Panc1 (cell line): ENCODE results near the gene MIOS. TPM values are rescaled to one million over a fixed set of nuclear protein-coding genes. Genes with fewer than 3 reads are reported as not detected.
"Not testable (repeated sequence)": the region's sequence is repeated elsewhere in the genome, so short reads cannot be mapped to it uniquely, and the experiment has no call there.

Experiments
- ATAC-seq: fragments of 200-7000 bp; cut with Tn5 transposase; 2 replicates; pipeline ENCODE4 v1.9.1; 2020; ENCODE audit warnings: mild to moderate bottlenecking, moderate library complexity
- BruUV-seq: library from RNA; stranded (reverse); fragments of 400-500 nt; replicated peaks from 2 replicates; lab custom pipeline; 2021; lab: Mats Ljungman, UMichigan
- CTCF ChIA-PET: fragments of 300-600 bp; sonication (Branson Sonifier 250); formaldehyde crosslinking; loops from one replicate; lab custom pipeline; 2022; ENCODE audit warnings: antibody characterized with exemption; lab: Charles Lee
- POLR2A ChIA-PET: fragments of 300-600 bp; sonication (Branson Sonifier 250); formaldehyde crosslinking; loops from one replicate; lab custom pipeline; 2022; ENCODE audit warnings: antibody characterized with exemption; lab: Charles Lee
- DNase-seq: peaks from one replicate; pipeline ENCODE4 v3.0.0-alpha.2; 2010; ENCODE audit warnings: low read depth, low spot score
- H3K27ac ChIP-seq: 2 replicates; pipeline ENCODE4 v1.5.1; 2011; ENCODE audit warnings: mild to moderate bottlenecking, low read length, inconsistent platforms
- H3K27me3 ChIP-seq: fragments of 200-500 bp; sonication (Bioruptor generic); 2 replicates; pipeline ENCODE4 v1.6.0; 2014; ENCODE audit warnings: low read length, inconsistent platforms; ENCODE audit not compliant: control insufficient read depth, insufficient read depth
- H3K36me3 ChIP-seq: fragments of 200-500 bp; sonication (Bioruptor generic); 2 replicates; pipeline ENCODE4 v1.5.1; 2014; ENCODE audit warnings: inconsistent platforms, mild to moderate bottlenecking, low read length, moderate library complexity; ENCODE audit not compliant: control insufficient read depth, insufficient read depth
- H3K4me1 ChIP-seq: 2 replicates; pipeline ENCODE4 v1.5.1; 2011; ENCODE audit warnings: inconsistent platforms, mild to moderate bottlenecking, low read length, moderate library complexity; ENCODE audit not compliant: control insufficient read depth, insufficient read depth
- H3K4me3 ChIP-seq, 2 experiments: 2 replicates each; pipeline ENCODE4 v1.5.1; 2011 to 2012; ENCODE audit warnings: low read depth in 2 of 2, low read length in 2 of 2, mild to moderate bottlenecking in 2 of 2, inconsistent platforms in 1 of 2, moderate library complexity in 1 of 2
- H3K9me3 ChIP-seq: fragments of 200-500 bp; sonication (Bioruptor generic); 2 replicates; pipeline ENCODE4 v1.5.1; 2014; ENCODE audit warnings: low read depth, mild to moderate bottlenecking, inconsistent platforms, low read length, moderate library complexity; ENCODE audit not compliant: control insufficient read depth, insufficient read depth
- POLR2AphosphoS5 ChIP-seq: IDR thresholded peaks from 2 replicates; pipeline ENCODE4 v1.6.1; 2012; ENCODE audit warnings: mild to moderate bottlenecking, low read depth, low read length, moderate library complexity
- SIN3A ChIP-seq: IDR thresholded peaks from 2 replicates; pipeline ENCODE4 v1.6.1; 2012; ENCODE audit warnings: low read depth, mild to moderate bottlenecking, low read length, moderate library complexity, borderline replicate concordance; ENCODE audit not compliant: insufficient read depth
- TCF7L2 ChIP-seq: IDR thresholded peaks from 2 replicates; pipeline ENCODE4 v1.6.1; 2011; ENCODE audit warnings: mild to moderate bottlenecking, low read depth, low read length, inconsistent platforms
- in situ Hi-C: cut with HindIII; loops from 2 replicates; pipeline ENCODE4 v1.10.0; 2016; ENCODE audit warnings: low sequenced_read_pairs, low pct_unique_long_range_greater_than_20kb
- intact Hi-C: fragments of 100-400 bp; cut with micrococcal nuclease; formaldehyde crosslinking; loops from one replicate; pipeline ENCODE4 v1.10.0; 2022; ENCODE audit not compliant: unreplicated experiment
- total RNA-seq: library from RNA; stranded (reverse); gene quantifications from one replicate; pipeline ENCODE4 v1.2.1, GENCODE V29; 2021; ENCODE audit not compliant: unreplicated experiment
- TF ChIP-seq, protein P1 (sequence below): fragments of 450-650 bp; IDR thresholded peaks from 2 replicates; pipeline ENCODE4 v1.5.1; 2017; ENCODE audit warnings: mild to moderate bottlenecking
- TF ChIP-seq, protein P2 (sequence below), 2 experiments: IDR thresholded peaks; 2 replicates each; pipeline ENCODE4 v1.6.1; 2011 to 2012; ENCODE audit warnings: low read depth in 2 of 2, control low read depth in 1 of 2, low read length in 1 of 2, mild to moderate bottlenecking in 1 of 2, moderate library complexity in 1 of 2; ENCODE audit not compliant: insufficient read depth in 1 of 2

Gene MIOS
- total RNA-seq, 1 experiment from 2014 or later, result 40.8 TPM

DNA sequence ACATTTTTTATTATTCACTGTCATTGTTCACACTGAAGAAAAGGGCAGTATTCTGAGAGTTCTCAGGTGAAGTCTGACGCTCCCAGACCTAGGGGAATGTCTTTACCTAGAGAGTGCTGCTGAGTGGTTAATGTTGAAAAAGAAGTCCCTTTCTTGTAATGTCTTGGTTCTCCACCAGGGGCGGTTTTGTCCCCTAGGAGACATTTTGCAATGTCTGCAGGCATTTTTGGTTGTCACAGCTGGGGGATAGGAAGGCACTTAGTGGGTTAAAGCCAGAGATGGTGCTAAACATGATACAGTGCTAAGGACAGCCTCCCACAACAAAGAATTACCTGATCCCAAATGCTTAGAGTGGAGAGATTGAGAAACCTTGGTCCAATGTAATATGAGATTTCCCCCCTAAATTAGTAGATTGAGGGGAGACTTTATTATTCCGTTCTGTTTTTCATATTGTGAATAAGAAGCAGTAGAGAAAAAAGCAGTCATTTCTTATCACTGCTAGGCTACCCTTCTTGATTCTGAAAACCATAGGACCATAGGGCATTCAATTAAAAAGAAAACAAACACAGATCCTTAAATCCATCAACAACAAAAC lies 87.0 kb downstream of the MIOS start:
- ATAC-seq (peak; percentile 71), DNase-seq (no peak)
- in situ Hi-C loops, result no loop called here
- no peak overlapping the region for H3K4me3 ChIP-seq
- TF ChIP-seq, protein P1, sequence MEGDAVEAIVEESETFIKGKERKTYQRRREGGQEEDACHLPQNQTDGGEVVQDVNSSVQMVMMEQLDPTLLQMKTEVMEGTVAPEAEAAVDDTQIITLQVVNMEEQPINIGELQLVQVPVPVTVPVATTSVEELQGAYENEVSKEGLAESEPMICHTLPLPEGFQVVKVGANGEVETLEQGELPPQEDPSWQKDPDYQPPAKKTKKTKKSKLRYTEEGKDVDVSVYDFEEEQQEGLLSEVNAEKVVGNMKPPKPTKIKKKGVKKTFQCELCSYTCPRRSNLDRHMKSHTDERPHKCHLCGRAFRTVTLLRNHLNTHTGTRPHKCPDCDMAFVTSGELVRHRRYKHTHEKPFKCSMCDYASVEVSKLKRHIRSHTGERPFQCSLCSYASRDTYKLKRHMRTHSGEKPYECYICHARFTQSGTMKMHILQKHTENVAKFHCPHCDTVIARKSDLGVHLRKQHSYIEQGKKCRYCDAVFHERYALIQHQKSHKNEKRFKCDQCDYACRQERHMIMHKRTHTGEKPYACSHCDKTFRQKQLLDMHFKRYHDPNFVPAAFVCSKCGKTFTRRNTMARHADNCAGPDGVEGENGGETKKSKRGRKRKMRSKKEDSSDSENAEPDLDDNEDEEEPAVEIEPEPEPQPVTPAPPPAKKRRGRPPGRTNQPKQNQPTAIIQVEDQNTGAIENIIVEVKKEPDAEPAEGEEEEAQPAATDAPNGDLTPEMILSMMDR, result peak; percentile 84
- TF ChIP-seq SIN3A, result no peak
- no peak for TF ChIP-seq TCF7L2
- TF ChIP-seq POLR2AphosphoS5, result no peak
- TF ChIP-seq, protein P2, sequence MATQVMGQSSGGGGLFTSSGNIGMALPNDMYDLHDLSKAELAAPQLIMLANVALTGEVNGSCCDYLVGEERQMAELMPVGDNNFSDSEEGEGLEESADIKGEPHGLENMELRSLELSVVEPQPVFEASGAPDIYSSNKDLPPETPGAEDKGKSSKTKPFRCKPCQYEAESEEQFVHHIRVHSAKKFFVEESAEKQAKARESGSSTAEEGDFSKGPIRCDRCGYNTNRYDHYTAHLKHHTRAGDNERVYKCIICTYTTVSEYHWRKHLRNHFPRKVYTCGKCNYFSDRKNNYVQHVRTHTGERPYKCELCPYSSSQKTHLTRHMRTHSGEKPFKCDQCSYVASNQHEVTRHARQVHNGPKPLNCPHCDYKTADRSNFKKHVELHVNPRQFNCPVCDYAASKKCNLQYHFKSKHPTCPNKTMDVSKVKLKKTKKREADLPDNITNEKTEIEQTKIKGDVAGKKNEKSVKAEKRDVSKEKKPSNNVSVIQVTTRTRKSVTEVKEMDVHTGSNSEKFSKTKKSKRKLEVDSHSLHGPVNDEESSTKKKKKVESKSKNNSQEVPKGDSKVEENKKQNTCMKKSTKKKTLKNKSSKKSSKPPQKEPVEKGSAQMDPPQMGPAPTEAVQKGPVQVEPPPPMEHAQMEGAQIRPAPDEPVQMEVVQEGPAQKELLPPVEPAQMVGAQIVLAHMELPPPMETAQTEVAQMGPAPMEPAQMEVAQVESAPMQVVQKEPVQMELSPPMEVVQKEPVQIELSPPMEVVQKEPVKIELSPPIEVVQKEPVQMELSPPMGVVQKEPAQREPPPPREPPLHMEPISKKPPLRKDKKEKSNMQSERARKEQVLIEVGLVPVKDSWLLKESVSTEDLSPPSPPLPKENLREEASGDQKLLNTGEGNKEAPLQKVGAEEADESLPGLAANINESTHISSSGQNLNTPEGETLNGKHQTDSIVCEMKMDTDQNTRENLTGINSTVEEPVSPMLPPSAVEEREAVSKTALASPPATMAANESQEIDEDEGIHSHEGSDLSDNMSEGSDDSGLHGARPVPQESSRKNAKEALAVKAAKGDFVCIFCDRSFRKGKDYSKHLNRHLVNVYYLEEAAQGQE (IDR thresholded peaks at IDR 0.05; ENCODE audit: insufficient read depth in 1 of 2, low read depth in 2 of 2, low read length in 1 of 2), result no peak
- ChIA-PET CTCF (no interaction called here), POLR2A (no interaction called here)
- intact Hi-C loops, result no loop called here
- no TSS peak for BruUV-seq
- peaks cover 27% of the 10 kb centered on the region for H3K4me1 ChIP-seq
- no peaks in the 10 kb centered on the region for H3K9me3 ChIP-seq
- peak overlapping the region; percentile 70 for H3K27ac ChIP-seq
- H3K27me3 ChIP-seq, result no peaks in the 10 kb centered on the region
- H3K36me3 ChIP-seq, result no peaks in the 10 kb centered on the region

DNA sequence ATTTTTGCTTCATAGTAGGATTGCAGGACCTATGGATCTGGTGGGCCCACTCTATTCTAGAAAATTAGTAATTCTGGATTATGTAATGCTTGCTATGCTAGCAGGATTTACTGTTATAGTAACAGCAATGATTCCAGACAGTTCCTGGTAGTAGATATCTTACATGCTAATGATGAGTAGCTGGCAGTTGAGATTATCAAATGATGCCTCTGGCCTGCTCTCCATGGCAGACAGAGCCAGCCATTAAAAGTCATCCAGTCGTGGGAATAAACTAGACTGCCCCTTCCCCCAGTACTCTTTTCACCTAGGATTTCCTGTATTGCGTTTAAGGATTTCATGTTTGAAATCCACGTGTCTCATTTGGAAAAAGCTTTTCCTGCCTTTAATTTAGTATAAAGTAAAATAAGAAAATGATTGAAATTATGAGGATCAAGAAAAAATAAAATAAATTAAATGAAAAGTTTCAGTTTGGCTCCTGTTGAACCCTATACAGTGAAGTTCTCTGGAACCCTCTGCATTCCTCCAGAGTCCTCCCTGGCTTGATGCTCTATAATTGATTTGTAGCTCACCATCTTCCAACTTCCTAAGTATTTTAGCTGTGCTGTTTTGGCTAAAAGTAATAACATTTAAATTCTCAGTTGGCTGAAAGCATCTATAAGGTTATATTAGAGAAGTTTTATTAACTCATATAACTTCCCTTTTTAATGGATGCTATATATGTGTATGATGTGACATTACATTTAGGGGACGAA lies 88.5 kb downstream of the MIOS start:
- no peak overlapping the region for H3K27ac ChIP-seq
- intact Hi-C loops, result no loop called here
- no peaks in the 10 kb centered on the region for H3K36me3 ChIP-seq
- H3K4me1 ChIP-seq, result peaks cover 24% of the 10 kb centered on the region
- no peaks in the 10 kb centered on the region for H3K27me3 ChIP-seq
- TF ChIP-seq, protein P1, result no peak
- TF ChIP-seq SIN3A, result no peak
- TF ChIP-seq POLR2AphosphoS5, result no peak
- no peak for TF ChIP-seq TCF7L2
- TF ChIP-seq, protein P2 (IDR thresholded peaks at IDR 0.05; ENCODE audit: insufficient read depth in 1 of 2, low read depth in 2 of 2, low read length in 1 of 2), result no peak
- in situ Hi-C loops, result no loop called here
- no peak for ATAC-seq
- ChIA-PET POLR2A (no interaction called here), CTCF (no interaction called here)
- no peak overlapping the region for H3K4me3 ChIP-seq
- DNase-seq, result no peak
- no peaks in the 10 kb centered on the region for H3K9me3 ChIP-seq
- BruUV-seq, result no TSS peak

DNA sequence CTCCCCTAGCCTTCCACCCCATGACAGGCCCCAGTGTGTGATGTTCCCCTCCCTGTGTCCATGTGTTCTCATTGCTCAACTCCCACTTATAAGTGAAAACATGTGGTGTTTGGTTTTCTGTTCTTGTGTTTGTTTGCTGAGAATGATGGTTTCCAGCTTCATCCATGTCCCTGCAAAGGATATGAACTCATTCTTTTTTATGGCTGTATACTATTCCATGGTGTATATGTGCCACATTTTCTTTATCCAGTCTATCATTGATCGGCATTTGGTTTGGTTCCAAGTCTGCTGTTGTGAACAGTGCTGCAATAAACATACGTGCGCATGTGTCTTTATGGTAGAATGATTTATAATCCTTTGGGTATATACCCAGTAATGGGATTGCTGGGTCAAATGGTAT lies 89.8 kb downstream of the MIOS start:
- H3K27ac ChIP-seq, H3K9me3 ChIP-seq, DNase-seq, H3K36me3 ChIP-seq, H3K27me3 ChIP-seq, intact Hi-C loops, H3K4me3 ChIP-seq, BruUV-seq, POLR2A ChIA-PET, ATAC-seq, CTCF ChIA-PET, in situ Hi-C loops: not testable (repeated sequence)
- H3K4me1 ChIP-seq, result peaks cover 21% of the 10 kb centered on the region
